Measurements from ENCODE around the gene ANKRD37.
A peak's percentile ranks its signal among the peaks of the same experiment; 100 is the strongest.
"Not testable (repeated sequence)": the region's sequence is repeated elsewhere in the genome, so short reads cannot be mapped to it uniquely, and the experiment has no call there.

The ANKRD37 gene

GRCh38 chr4:185396724-185397385 lies at the start of gene ANKRD37:
Gene ANKRD37 (plus strand): TSS chr4:185396841. CDS start chr4:185396924, 83 bp downstream.
- H3K9me3 Mint-ChIP-seq, result no peaks in the 10 kb centered on the region
- H3K4me3 Mint-ChIP-seq, result peak within 1 kb of the TSS; percentile 94
- CTCF ChIA-PET, result no interaction called here
- H3K36me3 Mint-ChIP-seq, result peaks cover 44% of the 10 kb centered on the region
- peaks cover 58% of the 10 kb centered on the region for H3K4me1 Mint-ChIP-seq
- no peaks in the 10 kb centered on the region for H3K27me3 Mint-ChIP-seq
- no peak for DNase-seq
- peak within 1 kb of the TSS; percentile 99 for H3K27ac Mint-ChIP-seq

GRCh38 chr4:185346975-185347601 lies 49.6 kb upstream of the ANKRD37 start:
- Mint-ChIP-seq H3K4me1 (peaks cover 35% of the 10 kb centered on the region), H3K4me3 (no peak overlapping the region), H3K36me3 (peaks cover 46% of the 10 kb centered on the region), H3K27ac (no peak overlapping the region), H3K27me3 (no peaks in the 10 kb centered on the region), H3K9me3 (no peaks in the 10 kb centered on the region)
- no peak for DNase-seq
- CTCF ChIA-PET, result no interaction called here

GRCh38 chr4:185351691-185352090 lies 45.0 kb upstream of the ANKRD37 start:
- Mint-ChIP-seq H3K4me3 (no peak overlapping the region), H3K27me3 (no peaks in the 10 kb centered on the region), H3K36me3 (peaks cover 41% of the 10 kb centered on the region), H3K4me1 (peaks cover 12% of the 10 kb centered on the region), H3K27ac (no peak overlapping the region), H3K9me3 (no peaks in the 10 kb centered on the region)
- CTCF ChIA-PET, result interaction anchor here (1.2 kb wide), 1 partner anchor 10 kb away, joined by 4 read pairs; no protein-coding TSS in a partner anchor
- no peak for DNase-seq

- Mint-ChIP-seq H3K4me3 (no peak overlapping the region), H3K9me3 (no peaks in the 10 kb centered on the region), H3K4me1 (peaks cover 8% of the 10 kb centered on the region), H3K27me3 (no peaks in the 10 kb centered on the region), H3K36me3 (peaks cover 36% of the 10 kb centered on the region), H3K27ac (no peak overlapping the region)
- DNase-seq, result no peak
- CTCF ChIA-PET, result interaction anchor here (1.2 kb wide), 1 partner anchor 9 kb away, joined by 4 read pairs; no protein-coding TSS in a partner anchor
Measured at GRCh38 chr4:185352202-185352601, 44.4 kb upstream of the ANKRD37 start.

GRCh38 chr4:185352741-185353140 lies 43.9 kb upstream of the ANKRD37 start:
- no peak for DNase-seq
- Mint-ChIP-seq H3K4me1 (peaks cover 8% of the 10 kb centered on the region), H3K4me3 (no peak overlapping the region), H3K27ac (no peak overlapping the region), H3K27me3 (no peaks in the 10 kb centered on the region), H3K9me3 (no peaks in the 10 kb centered on the region), H3K36me3 (peaks cover 36% of the 10 kb centered on the region)
- CTCF ChIA-PET, result interaction anchor here (1.2 kb wide), 1 partner anchor 9 kb away, joined by 4 read pairs; no protein-coding TSS in a partner anchor

GRCh38 chr4:185357211-185357610 lies 39.4 kb upstream of the ANKRD37 start:
- H3K4me3 Mint-ChIP-seq, result no peak overlapping the region
- DNase-seq, result no peak
- peaks cover 19% of the 10 kb centered on the region for H3K36me3 Mint-ChIP-seq
- H3K9me3 Mint-ChIP-seq, result no peaks in the 10 kb centered on the region
- H3K4me1 Mint-ChIP-seq, result peaks cover 2% of the 10 kb centered on the region
- H3K27ac Mint-ChIP-seq, result no peak overlapping the region
- CTCF ChIA-PET, result no interaction called here
- H3K27me3 Mint-ChIP-seq, result no peaks in the 10 kb centered on the region

- Mint-ChIP-seq H3K36me3 (peaks cover 15% of the 10 kb centered on the region), H3K27ac (no peak overlapping the region), H3K4me1 (no peaks in the 10 kb centered on the region)
Measured at GRCh38 chr4:185357733-185358440, 38.8 kb upstream of the ANKRD37 start.

GRCh38 chr4:185358514-185358913 lies 38.1 kb upstream of the ANKRD37 start:
- Mint-ChIP-seq H3K36me3 (peaks cover 12% of the 10 kb centered on the region), H3K9me3 (no peaks in the 10 kb centered on the region), H3K27me3 (no peaks in the 10 kb centered on the region), H3K27ac (no peak overlapping the region), H3K4me3 (no peak overlapping the region), H3K4me1 (no peaks in the 10 kb centered on the region)
- CTCF ChIA-PET, result no interaction called here
- DNase-seq, result no peak

More at GRCh38 chr4:185357733-185358440, 38.8 kb upstream of the ANKRD37 start:
- DNase-seq, result no peak
- no peak overlapping the region for H3K4me3 Mint-ChIP-seq
- CTCF ChIA-PET, result no interaction called here
- no peaks in the 10 kb centered on the region for H3K27me3 Mint-ChIP-seq
- no peaks in the 10 kb centered on the region for H3K9me3 Mint-ChIP-seq

GRCh38 chr4:185358959-185359358 lies 37.7 kb upstream of the ANKRD37 start:
- Mint-ChIP-seq H3K4me1 (no peaks in the 10 kb centered on the region), H3K27ac (no peak overlapping the region), H3K36me3 (peaks cover 12% of the 10 kb centered on the region), H3K4me3 (no peak overlapping the region), H3K9me3 (no peaks in the 10 kb centered on the region), H3K27me3 (no peaks in the 10 kb centered on the region)
- DNase-seq, result no peak
- CTCF ChIA-PET, result no interaction called here

GRCh38 chr4:185359767-185360446 lies 36.7 kb upstream of the ANKRD37 start:
- no peak overlapping the region for H3K27ac Mint-ChIP-seq
- CTCF ChIA-PET, result interaction anchor here (0.7 kb wide), 1 partner anchor 141 kb away, joined by 3 read pairs; no protein-coding TSS in a partner anchor
- no peaks in the 10 kb centered on the region for H3K27me3 Mint-ChIP-seq
- H3K36me3 Mint-ChIP-seq, result peaks cover 8% of the 10 kb centered on the region
- H3K9me3 Mint-ChIP-seq, result no peaks in the 10 kb centered on the region
- DNase-seq, result no peak
- no peaks in the 10 kb centered on the region for H3K4me1 Mint-ChIP-seq
- H3K4me3 Mint-ChIP-seq, result no peak overlapping the region

GRCh38 chr4:185361872-185362271 lies 34.8 kb upstream of the ANKRD37 start:
- CTCF ChIA-PET, result interaction anchor here (0.7 to 1.2 kb wide), 3 partner anchors 10 to 1369 kb away, joined by 3 to 6 read pairs (median 4); no protein-coding TSS in a partner anchor
- no peak for DNase-seq

GRCh38 chr4:185362570-185362969 lies 34.1 kb upstream of the ANKRD37 start:
- H3K27ac Mint-ChIP-seq, H3K36me3 Mint-ChIP-seq, H3K9me3 Mint-ChIP-seq, H3K27me3 Mint-ChIP-seq, H3K4me1 Mint-ChIP-seq, DNase-seq, H3K4me3 Mint-ChIP-seq: not testable (repeated sequence)
- CTCF ChIA-PET, result interaction anchor here (0.7 kb wide), 2 partner anchors 779 to 1369 kb away, joined by 3 to 6 read pairs; no protein-coding TSS in a partner anchor

More at GRCh38 chr4:185361872-185362271, 34.8 kb upstream of the ANKRD37 start:
- Mint-ChIP-seq H3K9me3 (no peaks in the 10 kb centered on the region), H3K27me3 (no peaks in the 10 kb centered on the region), H3K4me3 (no peak overlapping the region), H3K36me3 (peaks cover 8% of the 10 kb centered on the region), H3K4me1 (no peaks in the 10 kb centered on the region), H3K27ac (no peak overlapping the region)

- Mint-ChIP-seq H3K4me3 (no peak overlapping the region), H3K27ac (no peak overlapping the region), H3K4me1 (no peaks in the 10 kb centered on the region), H3K36me3 (peaks cover 3% of the 10 kb centered on the region), H3K27me3 (no peaks in the 10 kb centered on the region), H3K9me3 (no peaks in the 10 kb centered on the region)
- no peak for DNase-seq
- CTCF ChIA-PET, result no interaction called here
Measured at GRCh38 chr4:185363251-185363650, 33.4 kb upstream of the ANKRD37 start.

GRCh38 chr4:185364886-185365285 lies 31.8 kb upstream of the ANKRD37 start:
- H3K27ac Mint-ChIP-seq, result no peak overlapping the region
- no peaks in the 10 kb centered on the region for H3K27me3 Mint-ChIP-seq
- no peak for DNase-seq
- H3K36me3 Mint-ChIP-seq, result peaks cover 3% of the 10 kb centered on the region
- no peaks in the 10 kb centered on the region for H3K9me3 Mint-ChIP-seq
- H3K4me3 Mint-ChIP-seq, result no peak overlapping the region
- CTCF ChIA-PET, result interaction anchor here (0.9 kb wide), 1 partner anchor 325 kb away, joined by 3 read pairs; no protein-coding TSS in a partner anchor
- H3K4me1 Mint-ChIP-seq, result no peaks in the 10 kb centered on the region

All from activated naive CD4-positive, alpha-beta T cell treated with anti-CD3 and anti-CD28 coated beads, Interleukin-2, amount 10 ng/mL, durations not matched to agents 7 days and 5 days (primary cell).